Kasumi-1 (cell line): ENCODE results near the gene WDPCP.
"Not testable (repeated sequence)": the region's sequence is repeated elsewhere in the genome, so short reads cannot be mapped to it uniquely, and the experiment has no call there.

Experiments
- DNase-seq, 2 experiments: peaks; one replicate each; lab custom pipeline; 2025; lab: John Stamatoyannopoulos, UW

WDPCP gene

DNA sequence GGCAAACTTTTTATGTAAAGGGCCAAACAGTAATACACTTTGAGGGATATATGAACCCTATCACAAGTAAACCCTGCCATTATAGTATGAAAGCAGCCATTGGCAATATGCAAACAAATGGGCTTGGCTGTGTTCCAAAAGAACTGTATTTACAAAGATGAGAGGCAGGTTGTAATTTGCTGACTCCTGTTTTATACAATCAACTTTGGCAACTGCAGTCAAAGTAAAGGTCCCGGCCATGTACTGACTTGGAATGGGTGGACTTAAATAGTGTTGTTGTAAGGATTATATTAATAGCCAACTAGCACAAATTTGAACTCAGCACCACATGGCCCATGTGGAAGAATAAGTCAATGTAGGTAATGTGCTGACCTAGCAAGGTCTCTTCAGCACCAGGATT, 223.4 kb downstream of the WDPCP start:
- no peak for DNase-seq

DNA sequence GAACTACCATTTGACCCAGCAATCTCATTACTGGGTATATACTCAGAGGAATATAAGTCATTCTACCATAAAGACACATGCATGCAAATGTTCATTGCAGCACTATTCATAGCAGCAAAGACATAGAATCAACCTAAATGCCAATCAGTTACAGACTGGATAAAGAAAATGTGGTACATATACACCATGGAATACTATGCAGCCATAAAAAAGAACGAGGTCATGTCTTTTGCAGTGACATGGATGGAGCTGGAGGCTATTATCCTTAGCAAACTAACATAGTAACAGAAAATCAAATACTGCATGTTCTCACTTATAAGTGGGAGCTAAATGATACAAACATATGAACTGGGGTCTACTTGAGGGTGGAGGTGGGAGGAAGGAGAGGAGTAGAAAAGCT, 230.6 kb downstream of the WDPCP start:
- DNase-seq: not testable (repeated sequence)

- DNase-seq: no peak
Observed at GRCh38 chr2:63347361-63347760, 240.9 kb downstream of the WDPCP start.

DNA sequence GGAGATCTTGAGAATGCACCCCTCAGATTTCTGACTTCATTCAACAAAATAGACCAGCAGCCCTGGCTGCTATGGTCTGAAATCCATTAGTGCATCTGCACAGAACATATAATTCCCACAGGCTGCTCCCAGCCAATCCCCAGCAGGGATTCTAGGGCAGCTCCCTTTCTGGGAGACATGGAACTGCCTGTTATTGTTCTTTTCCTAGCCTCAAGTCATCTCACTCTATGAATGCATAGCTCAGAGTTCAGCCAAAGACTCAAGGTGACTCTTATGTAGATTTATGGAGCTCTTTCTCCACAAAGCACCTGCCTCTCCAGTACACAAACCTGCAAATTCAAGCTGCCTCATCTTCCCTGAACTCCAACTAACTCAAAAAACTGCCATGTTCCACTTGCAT, 241.9 kb downstream of the WDPCP start:
- DNase-seq: no peak

GRCh38 chr2:63345285-63345633, 243.0 kb downstream of the WDPCP start:
- DNase-seq: no peak

DNA sequence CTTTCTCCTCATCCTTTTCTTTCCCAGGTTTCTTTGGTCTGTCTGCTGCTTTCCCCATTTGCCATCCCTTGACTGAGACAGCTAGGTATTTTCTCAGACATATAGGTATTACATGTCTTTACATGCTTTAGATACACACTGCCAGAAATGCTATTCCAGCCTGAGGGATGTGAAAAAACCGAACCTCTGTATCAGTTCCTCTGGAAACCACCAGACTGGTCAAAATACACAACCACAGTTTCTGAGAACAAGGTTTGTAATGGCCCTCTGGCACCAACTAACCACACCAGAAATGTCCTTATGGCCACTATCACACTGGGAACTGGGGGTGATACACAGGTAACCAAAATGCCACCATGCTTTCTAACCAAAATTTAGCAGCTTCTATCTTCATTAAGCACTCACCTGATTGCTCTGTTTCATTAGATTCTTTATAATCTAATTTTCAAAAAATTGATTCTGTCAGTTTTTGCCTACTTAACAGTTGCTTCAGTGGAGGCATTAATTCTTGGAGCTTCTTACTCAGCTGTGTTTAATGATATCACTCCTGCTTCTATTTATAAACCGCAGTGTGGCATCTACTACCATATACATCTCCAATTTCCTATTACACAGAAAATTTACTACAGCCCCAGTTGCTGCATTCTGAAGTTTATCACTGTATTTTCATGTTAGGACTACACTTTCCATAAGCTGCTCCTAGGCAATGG, 243.5 kb downstream of the WDPCP start:
- no peak for DNase-seq

- no peak for DNase-seq
Observed at GRCh38 chr2:63343397-63344109, 244.7 kb downstream of the WDPCP start.

- DNase-seq: no peak
Observed at GRCh38 chr2:63340443-63340842, 247.8 kb downstream of the WDPCP start.

- DNase-seq: no peak
Observed at GRCh38 chr2:63334910-63335309, 253.4 kb downstream of the WDPCP start.

DNA sequence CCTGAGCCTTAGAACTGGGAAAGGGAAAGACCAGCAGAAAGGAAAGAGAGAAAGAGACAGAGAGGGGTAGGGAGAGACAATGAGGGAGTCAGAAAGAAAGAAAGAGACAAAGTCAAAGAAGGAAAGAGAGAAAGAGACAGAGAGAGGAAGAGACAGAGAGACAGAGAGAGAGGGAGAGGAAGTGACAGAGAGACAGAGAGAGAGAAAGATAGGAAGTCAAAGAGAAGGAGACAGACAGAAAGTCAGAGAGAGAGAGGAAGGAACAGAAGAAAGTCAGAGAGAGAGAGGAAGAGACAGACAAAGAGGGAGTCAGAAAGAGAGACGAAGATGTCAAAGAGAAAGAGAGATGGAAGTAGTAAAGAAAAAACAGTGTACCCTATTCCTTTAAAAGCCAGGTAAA, 261.8 kb downstream of the WDPCP start:
- DNase-seq: no peak

DNA sequence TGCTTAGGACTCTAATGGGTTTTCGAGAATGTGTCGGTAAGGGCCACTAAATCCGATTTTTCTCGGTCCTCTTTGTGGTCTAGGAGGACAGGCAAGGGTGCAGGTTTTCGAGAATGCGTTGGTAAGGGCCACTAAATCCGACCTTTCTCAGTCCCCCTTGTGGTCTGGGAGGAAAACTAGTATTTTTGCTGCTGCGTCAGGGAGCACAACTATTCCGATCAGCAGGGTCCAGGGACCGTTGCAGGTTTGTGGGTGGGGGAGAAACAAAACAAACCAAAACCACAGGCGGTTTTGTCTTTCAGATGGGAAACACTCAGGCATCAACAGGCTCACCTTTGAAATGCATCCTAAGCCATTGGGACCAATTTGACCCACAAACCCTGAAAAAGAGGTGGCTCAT, 264.6 kb downstream of the WDPCP start:
- not testable (repeated sequence) for DNase-seq

DNA sequence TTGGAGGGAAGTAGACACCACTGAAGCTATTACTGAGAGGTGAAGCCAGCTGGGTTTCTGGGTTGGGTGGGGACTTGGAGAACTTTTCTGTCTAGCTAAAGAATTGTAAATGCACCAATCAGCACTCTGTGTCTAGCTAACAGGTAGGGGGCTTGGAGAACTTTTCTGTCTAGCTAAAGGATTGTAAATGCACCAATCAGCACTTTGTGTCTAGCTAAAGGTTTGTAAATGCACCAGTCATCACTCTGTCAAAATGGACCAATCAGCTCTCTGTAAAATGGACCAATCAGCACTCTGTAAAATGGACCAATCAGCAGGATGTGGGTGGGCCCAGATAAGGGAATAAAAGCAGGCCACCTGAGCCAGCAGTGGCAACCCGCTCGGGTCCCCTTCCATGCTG, 266.3 kb downstream of the WDPCP start:
- DNase-seq: not testable (repeated sequence)

DNA sequence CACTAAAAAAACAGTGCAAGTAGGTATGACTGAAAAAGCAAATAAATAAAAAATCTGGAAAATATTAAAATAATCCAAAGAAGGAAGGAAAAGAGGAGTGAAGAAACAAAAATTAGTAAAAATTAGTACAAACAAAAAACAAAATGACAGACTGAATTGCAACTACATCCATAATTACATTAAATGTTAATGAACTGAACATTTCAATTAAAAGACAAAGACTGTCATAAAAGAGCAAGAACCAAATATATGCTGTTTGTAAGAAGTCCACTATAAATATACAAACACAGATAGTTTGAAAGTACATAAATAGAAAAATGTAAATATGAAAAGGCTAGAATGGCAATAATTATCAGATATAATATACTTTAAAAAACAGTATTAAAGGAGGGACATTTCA, 267.6 kb downstream of the WDPCP start:
- no peak for DNase-seq

DNA sequence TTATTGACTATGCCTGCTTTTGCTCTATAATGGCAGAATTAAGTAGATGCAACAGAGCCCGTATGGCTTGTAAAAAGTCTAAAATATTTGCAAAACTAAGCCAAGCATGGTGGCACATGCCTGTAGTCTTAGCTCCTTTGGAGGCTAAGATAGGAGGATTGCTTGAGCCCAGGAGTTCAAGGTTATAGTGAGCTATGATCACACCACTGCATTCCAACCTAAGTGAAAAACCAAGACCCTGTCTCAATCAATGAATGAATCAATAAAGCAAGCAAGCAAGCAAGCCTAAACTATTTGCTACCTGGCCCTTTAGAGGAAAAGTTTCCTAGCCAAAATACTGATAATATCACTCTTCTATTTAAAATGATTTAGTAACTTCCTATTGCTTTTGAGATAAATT, 277.7 kb downstream of the WDPCP start:
- no peak for DNase-seq

GRCh38 chr2:63301481-63301880, 286.8 kb downstream of the WDPCP start:
- DNase-seq: no peak

- DNase-seq: no peak
Observed at GRCh38 chr2:63300835-63301234, 287.4 kb downstream of the WDPCP start.

- DNase-seq: no peak
Observed at GRCh38 chr2:63287956-63288355, 300.3 kb downstream of the WDPCP start.

GRCh38 chr2:63286520-63286919, 301.8 kb downstream of the WDPCP start:
- DNase-seq: not testable (repeated sequence)

DNA sequence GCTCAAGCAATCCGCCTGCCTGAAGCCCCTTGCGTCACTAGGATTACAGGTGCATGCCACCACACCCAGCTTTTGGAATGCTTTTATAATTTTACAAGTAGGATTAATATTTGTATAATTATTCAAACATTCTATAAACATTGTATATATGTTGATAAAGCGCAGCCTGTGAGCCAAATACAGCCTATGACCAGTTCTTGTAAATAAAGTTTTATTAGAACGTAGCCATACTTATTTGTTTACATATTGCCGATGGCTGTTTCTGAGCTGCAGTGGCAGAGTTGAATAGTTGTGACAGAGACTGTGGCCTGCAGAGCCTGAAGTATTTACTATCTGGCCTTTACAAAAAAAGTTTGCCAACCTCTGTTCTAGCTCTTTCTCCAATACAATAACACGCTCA, 305.0 kb downstream of the WDPCP start:
- no peak for DNase-seq

- DNase-seq: no peak
Observed at GRCh38 chr2:63272560-63272959, 315.7 kb downstream of the WDPCP start.

- DNase-seq: no peak
Observed at GRCh38 chr2:63270717-63271116, 317.6 kb downstream of the WDPCP start.

GRCh38 chr2:63268946-63269345, 319.3 kb downstream of the WDPCP start:
- no peak for DNase-seq

- DNase-seq: no peak
Observed at GRCh38 chr2:63261137-63261621, 327.1 kb downstream of the WDPCP start.

- peak; percentile 1 to 26 for DNase-seq
Observed at GRCh38 chr2:63257473-63257872, 330.8 kb downstream of the WDPCP start.
